Astrocyte of the cerebellum (primary cell): ENCODE results near the gene OR4D9.
"Not testable (repeated sequence)": the region's sequence is repeated elsewhere in the genome, so short reads cannot be mapped to it uniquely, and the experiment has no call there.

Experiments
- DNase-seq: peaks from one replicate; pipeline ENCODE4 v3.0.0-alpha.2; 2011; ENCODE audit warnings: low read depth
- H3K4me3 ChIP-seq: 2 replicates; pipeline ENCODE4 v1.5.1; 2011; ENCODE audit warnings: mild to moderate bottlenecking, low read depth, low read length, moderate library complexity
- in situ Hi-C: cut with HindIII; loops from 2 replicates; pipeline ENCODE4 v1.10.0; 2017; ENCODE audit warnings: low sequenced_read_pairs
- TF ChIP-seq, protein P1 (sequence below): IDR thresholded peaks from 2 replicates; pipeline ENCODE4 v1.5.1; 2012; ENCODE audit warnings: low read length, low read depth, moderate library complexity, mild to moderate bottlenecking; ENCODE audit errors: missing control alignments

The OR4D9 gene

DNA sequence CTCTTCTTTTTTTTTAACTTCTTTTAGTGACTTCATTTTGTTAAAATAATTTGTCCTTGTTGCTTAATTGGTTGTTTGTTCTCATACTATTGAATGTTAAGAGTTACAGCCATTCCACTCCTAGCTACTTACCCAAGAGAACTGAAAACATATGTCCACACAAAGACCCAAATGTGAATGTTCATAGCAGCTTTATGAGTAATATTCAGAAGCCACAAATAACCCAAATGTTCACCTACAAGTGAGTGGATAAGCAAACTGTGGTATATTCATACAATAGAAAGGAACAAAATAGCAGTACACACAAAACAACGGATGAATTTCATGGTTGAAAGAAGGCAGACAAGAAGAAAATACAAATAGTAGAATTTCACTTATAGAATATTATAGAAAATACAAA, 9.4 kb upstream of the OR4D9 start:
- TF ChIP-seq, protein P1, sequence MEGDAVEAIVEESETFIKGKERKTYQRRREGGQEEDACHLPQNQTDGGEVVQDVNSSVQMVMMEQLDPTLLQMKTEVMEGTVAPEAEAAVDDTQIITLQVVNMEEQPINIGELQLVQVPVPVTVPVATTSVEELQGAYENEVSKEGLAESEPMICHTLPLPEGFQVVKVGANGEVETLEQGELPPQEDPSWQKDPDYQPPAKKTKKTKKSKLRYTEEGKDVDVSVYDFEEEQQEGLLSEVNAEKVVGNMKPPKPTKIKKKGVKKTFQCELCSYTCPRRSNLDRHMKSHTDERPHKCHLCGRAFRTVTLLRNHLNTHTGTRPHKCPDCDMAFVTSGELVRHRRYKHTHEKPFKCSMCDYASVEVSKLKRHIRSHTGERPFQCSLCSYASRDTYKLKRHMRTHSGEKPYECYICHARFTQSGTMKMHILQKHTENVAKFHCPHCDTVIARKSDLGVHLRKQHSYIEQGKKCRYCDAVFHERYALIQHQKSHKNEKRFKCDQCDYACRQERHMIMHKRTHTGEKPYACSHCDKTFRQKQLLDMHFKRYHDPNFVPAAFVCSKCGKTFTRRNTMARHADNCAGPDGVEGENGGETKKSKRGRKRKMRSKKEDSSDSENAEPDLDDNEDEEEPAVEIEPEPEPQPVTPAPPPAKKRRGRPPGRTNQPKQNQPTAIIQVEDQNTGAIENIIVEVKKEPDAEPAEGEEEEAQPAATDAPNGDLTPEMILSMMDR, result no peak
- in situ Hi-C loops, result no loop called here
- no peak overlapping the region for H3K4me3 ChIP-seq
- no peak for DNase-seq

DNA sequence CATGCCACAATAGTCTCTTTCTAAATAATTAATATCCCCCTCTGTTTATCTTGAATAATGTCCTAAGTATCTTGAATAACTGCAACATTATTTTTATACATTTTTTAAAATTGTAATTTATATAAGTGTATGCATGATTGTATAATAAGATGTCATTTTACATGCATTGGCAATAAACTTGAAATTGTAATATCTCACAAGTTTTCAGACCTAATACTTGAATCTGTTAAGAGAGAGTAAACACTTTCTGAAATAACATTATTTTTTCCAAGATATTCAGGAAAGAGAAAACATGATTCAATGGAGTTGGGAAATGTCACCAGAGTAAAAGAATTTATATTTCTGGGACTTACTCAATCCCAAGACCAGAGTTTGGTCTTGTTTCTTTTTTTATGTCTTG, 8.1 kb upstream of the OR4D9 start, which contains the start of gene OR4D11:
TSS of gene OR4D11 (plus strand) at position 301 of the 400 bp plus-strand sequence. CDS start at position 301, 0 bp downstream.
- H3K4me3 ChIP-seq, result no peak within 1 kb of the TSS
- in situ Hi-C loops, result no loop called here
- TF ChIP-seq, protein P1, result no peak
- no peak for DNase-seq

DNA sequence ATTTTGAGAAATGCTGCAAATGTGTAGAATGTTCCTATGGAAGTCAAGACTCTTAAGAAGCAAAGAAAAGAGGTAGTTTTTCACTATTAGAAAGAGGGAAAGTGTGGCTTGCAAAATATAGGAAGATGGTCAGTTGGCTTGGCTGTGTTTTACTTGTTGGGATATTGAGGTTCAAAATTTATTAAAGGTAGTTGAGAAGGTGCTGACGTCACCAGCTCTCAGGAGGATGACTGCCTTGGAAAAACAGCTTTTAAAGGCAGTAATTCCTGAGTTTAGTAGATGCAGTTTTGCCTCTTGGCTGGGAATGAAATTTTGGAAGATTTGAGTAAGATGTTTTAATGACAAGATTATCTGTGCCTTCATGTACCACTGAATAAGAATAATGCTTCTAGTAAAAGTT, 336 bp downstream of the OR4D9 start:
- TF ChIP-seq, protein P1, result no peak
- in situ Hi-C loops, result no loop called here
- DNase-seq, result no peak
- H3K4me3 ChIP-seq, result no peak overlapping the region

DNA sequence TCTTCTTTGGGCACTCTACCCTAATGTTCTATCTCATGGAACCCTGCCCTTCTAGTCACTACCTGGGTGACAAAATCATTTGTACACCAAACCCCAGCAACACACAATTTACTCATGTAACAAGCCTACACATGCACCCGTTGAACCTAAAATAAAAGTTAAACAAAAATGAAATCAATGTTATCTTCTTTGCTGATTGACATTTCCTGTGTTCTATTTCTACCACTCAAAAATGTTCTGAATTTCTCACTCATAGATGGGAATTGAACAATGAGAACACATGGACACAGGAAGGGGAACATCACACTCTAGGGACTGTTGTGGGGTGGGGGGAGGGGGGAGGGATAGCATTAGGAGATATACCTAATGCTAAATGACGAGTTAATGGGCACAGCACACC, 8.8 kb downstream of the OR4D9 start:
- H3K4me3 ChIP-seq, in situ Hi-C loops, DNase-seq: not testable (repeated sequence)

DNA sequence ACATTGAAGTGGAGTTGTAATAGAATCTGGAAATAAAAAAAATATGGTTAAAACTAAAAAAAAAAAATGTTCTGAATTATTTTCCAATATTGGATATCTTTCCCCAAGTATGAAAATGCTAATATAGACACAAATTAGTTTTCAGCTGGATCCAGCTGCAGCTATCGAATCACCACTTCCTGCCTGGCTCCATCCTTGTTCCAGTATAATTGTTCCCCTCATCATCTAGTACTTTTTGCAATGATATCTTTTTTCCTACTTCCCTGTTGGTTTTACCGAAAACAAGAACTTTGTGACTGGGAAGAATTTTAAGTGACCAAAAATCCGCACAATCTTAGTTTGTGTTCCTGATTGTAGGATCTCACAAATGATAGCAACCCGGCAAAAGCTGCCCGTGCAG, 9.4 kb downstream of the OR4D9 start:
- TF ChIP-seq, protein P1, result no peak
- in situ Hi-C loops, result no loop called here
- H3K4me3 ChIP-seq, result no peak overlapping the region
- no peak for DNase-seq

DNA sequence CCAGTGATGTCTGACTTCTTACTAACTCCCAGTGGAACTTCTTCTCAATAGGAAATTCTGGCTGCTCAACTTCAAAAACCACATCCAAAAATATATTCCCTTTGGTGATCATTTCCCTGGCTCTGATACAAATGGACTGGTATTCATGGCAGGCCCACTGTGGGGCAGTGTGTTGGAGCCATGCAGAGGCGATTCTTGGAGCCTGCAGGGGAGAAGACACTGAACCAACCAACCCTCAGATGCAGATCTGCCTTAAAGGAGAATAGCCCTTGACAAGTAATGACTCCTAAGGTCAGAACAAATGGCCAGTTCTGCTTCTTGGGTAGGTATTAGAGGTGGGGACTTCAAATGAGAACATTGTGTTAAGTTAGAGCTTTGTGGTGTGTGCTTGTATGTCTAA, 12.2 kb downstream of the OR4D9 start:
- no peak overlapping the region for H3K4me3 ChIP-seq
- in situ Hi-C loops, result no loop called here
- TF ChIP-seq, protein P1, result no peak
- DNase-seq, result no peak

DNA sequence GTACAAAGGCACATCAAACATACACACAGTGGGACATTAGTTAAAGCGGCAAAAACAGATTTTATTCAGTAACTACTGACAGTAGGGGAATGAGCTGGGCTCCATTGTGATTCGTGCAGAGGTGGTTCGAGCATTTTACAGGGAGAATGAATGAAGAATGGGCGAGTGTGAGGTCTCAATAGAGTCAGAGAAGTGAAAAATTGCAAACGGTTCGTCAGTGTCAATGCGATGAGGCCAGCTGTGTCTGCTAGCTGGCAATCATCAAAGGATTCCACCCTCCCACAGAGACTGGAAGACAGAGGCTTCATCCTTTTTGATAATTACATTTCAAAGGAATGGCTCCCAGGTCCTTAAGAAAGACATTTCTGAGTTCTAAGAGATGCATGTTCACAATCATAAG, 17.4 kb downstream of the OR4D9 start:
- in situ Hi-C loops, result no loop called here
- no peak for DNase-seq
- no peak overlapping the region for H3K4me3 ChIP-seq
- TF ChIP-seq, protein P1, result no peak
